Small intestine (tissue), 7 donors: ENCODE measurements around the gene SORCS2. TPM values are rescaled to one million over a fixed set of nuclear protein-coding genes. Genes with fewer than 3 reads are reported as not detected.

Experiments
- DNase-seq, 2 donors: peaks; one replicate each; pipeline versions ENCODE4 v3.0.0 to v3.0.0-alpha.2; 2013
- FAIRE-seq: peaks from 2 replicates; lab custom pipeline; 2012; peaks lifted over from hg19 to GRCh38; lab: Jason Lieb, UNC
- H3K27ac ChIP-seq, 3 donors: one replicate each; pipeline ENCODE4 v1.5.1; 2013; ENCODE audit warnings: low read length in 2 of 3, mild to moderate bottlenecking in 2 of 3, control low read depth in 1 of 3, inconsistent platforms in 1 of 3, low read depth in 1 of 3, moderate library complexity in 1 of 3
- H3K27me3 ChIP-seq, 3 donors: one replicate each; pipeline ENCODE4 v1.6.1; 2013; ENCODE audit warnings: low read length in 3 of 3, inconsistent platforms in 1 of 3; ENCODE audit not compliant: control insufficient read depth in 3 of 3, insufficient read depth in 3 of 3
- H3K36me3 ChIP-seq, 3 donors: one replicate each; pipeline ENCODE4 v1.6.1; 2013; ENCODE audit warnings: low read length in 3 of 3, inconsistent platforms in 1 of 3, low read depth in 1 of 3, mild to moderate bottlenecking in 1 of 3, moderate library complexity in 1 of 3; ENCODE audit not compliant: control insufficient read depth in 3 of 3, insufficient read depth in 2 of 3
- H3K4me1 ChIP-seq, 3 donors: one replicate each; pipeline ENCODE4 v1.6.1; 2013; ENCODE audit warnings: low read length in 2 of 3, inconsistent platforms in 1 of 3, low read depth in 1 of 3, mild to moderate bottlenecking in 1 of 3, moderate library complexity in 1 of 3; ENCODE audit not compliant: control insufficient read depth in 3 of 3, insufficient read depth in 2 of 3
- H3K4me3 ChIP-seq, 3 donors: one replicate each; pipeline ENCODE4 v1.5.1; 2013; ENCODE audit warnings: low read length in 3 of 3, control low read depth in 1 of 3, inconsistent platforms in 1 of 3, low read depth in 1 of 3, mild to moderate bottlenecking in 1 of 3, moderate library complexity in 1 of 3
- H3K9me3 ChIP-seq, 2 donors: one replicate each; pipeline ENCODE4 v1.6.1; 2013; ENCODE audit warnings: low read depth in 1 of 2, low read length in 1 of 2; ENCODE audit not compliant: control insufficient read depth in 2 of 2, insufficient read depth in 1 of 2
- WGBS, 3 donors: extraction: QIAGEN DNeasy Blood & Tissue Kit; methylation state at CpG; one replicate each; pipeline ENCODE4 v1.1.7; 2013; 5-methylcytosine and 5-hydroxymethylcytosine counted together
- polyA plus RNA-seq, 4 donors: library from polyadenylated mRNA; stranded (reverse) in 3 of 4; unstranded in 1 of 4; fragments of 200-250 nt in 3 of 4; fragments of 120-200 nt in 1 of 4; gene quantifications; one replicate each; pipeline versions ENCODE4 v1.2.1 to v1.2.3, GENCODE V29; 2013
- donor health status: healthy with polysubstance abuse.
- donor health status: control.
- donor health status: control.
- donor health status: Bipolar disorder and iron deficiency.
- donor health status: healthy.

Gene SORCS2
- polyA plus RNA-seq, 4 donors: 0.63 to 3.3 (median 2.2) TPM; not detected in 1

GRCh38 chr4:7506572-7506971, 314.2 kb downstream of the SORCS2 start:
- Histone ChIP-seq H3K4me1 (no peaks in the 10 kb centered on the region), H3K9me3 (no peaks in the 10 kb centered on the region), H3K27me3 (peaks cover 0 to 3% (median 0%) of the 10 kb centered on the region in 3 donors), H3K4me3 (no peak overlapping the region), H3K27ac (no peak overlapping the region), H3K36me3 (no peaks in the 10 kb centered on the region)
- WGBS, 3 donors: 81 to 85% (median 85%) methylated on average over 3 of the region's 3 CpGs
- FAIRE-seq (no peak), DNase-seq (no peak)

DNA sequence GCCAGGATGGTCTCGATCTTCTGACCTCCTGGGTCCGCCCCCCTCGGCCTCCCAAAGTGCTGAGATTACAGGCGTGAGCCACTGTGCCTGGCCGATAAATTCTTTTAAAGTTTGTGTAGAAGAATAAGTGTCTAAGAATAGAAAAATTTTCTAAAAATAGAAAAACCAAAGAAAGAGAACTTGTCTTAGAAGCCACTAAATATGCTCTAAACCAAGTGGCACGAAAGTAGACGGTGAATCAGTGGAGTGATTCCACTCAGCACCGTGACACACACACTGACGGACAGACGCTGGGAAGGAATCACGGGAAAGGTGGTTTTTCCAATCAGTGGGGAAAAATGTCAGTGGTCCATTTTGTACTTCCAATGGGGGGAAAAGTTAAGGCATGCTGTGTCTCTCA, 315.0 kb downstream of the SORCS2 start:
- FAIRE-seq (no peak), DNase-seq (no peak)
- H3K4me3 ChIP-seq: no peak overlapping the region
- H3K27ac ChIP-seq: no peak overlapping the region
- peaks cover 0 to 3% (median 0%) of the 10 kb centered on the region in 3 donors for H3K27me3 ChIP-seq
- no peaks in the 10 kb centered on the region for H3K9me3 ChIP-seq
- 68 to 82% (median 78%) methylated on average over 11 of the region's 11 CpGs for WGBS, 3 donors
- no peaks in the 10 kb centered on the region for H3K36me3 ChIP-seq
- no peaks in the 10 kb centered on the region for H3K4me1 ChIP-seq

GRCh38 chr4:7510066-7510465, 317.7 kb downstream of the SORCS2 start:
- DNase-seq (no peak), FAIRE-seq (no peak)
- WGBS, 3 donors: 75 to 82% (median 76%) methylated on average over 24 to 27 of the region's 27 CpGs
- Histone ChIP-seq H3K27me3 (peaks cover 0 to 3% (median 0%) of the 10 kb centered on the region in 3 donors), H3K36me3 (no peaks in the 10 kb centered on the region), H3K9me3 (no peaks in the 10 kb centered on the region), H3K4me1 (no peaks in the 10 kb centered on the region), H3K4me3 (no peak overlapping the region), H3K27ac (no peak overlapping the region)

DNA sequence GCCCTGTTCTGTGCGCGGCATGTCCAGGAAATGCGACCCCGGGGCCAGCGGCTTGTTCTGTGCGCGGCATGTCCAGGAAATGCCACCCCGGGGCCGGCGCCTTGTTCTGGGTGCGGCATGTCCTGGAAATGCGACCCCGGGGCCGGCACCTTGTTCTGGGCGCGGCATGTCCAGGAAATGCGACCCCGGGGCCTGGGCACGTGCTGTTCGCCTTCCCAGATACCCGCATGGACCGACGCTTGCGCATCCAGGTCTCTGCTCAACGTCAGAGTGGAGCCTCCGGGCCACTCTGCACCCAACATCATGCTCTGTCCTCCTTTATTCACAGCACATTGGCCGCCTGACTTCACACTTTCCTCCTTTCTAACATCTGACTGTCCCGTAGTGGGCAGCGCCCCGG, 318.2 kb downstream of the SORCS2 start:
- no peak for DNase-seq
- Histone ChIP-seq H3K27ac (no peak overlapping the region), H3K4me3 (no peak overlapping the region), H3K4me1 (no peaks in the 10 kb centered on the region), H3K9me3 (no peaks in the 10 kb centered on the region), H3K36me3 (no peaks in the 10 kb centered on the region), H3K27me3 (peaks cover 0 to 3% (median 0%) of the 10 kb centered on the region in 3 donors)
- 75 to 77% (median 76%) methylated on average over 30 of the region's 30 CpGs for WGBS, 3 donors
- FAIRE-seq: no peak

- Histone ChIP-seq H3K36me3 (no peaks in the 10 kb centered on the region), H3K4me3 (no peak overlapping the region), H3K27me3 (peaks cover 0 to 3% (median 0%) of the 10 kb centered on the region in 3 donors), H3K27ac (no peak overlapping the region), H3K4me1 (no peaks in the 10 kb centered on the region), H3K9me3 (no peaks in the 10 kb centered on the region)
- FAIRE-seq: no peak
- no peak for DNase-seq
- WGBS, 3 donors: 30 to 53% (median 40%) methylated on average over 7 of the region's 7 CpGs
Observed at GRCh38 chr4:7511525-7511924, 319.2 kb downstream of the SORCS2 start.

- H3K4me1 ChIP-seq: no peaks in the 10 kb centered on the region
- H3K4me3 ChIP-seq: no peak overlapping the region
- 46 to 58% (median 57%) methylated on average over 3 to 5 of the region's 5 CpGs for WGBS, 3 donors
- no peaks in the 10 kb centered on the region for H3K9me3 ChIP-seq
- peaks cover 0 to 6% (median 0%) of the 10 kb centered on the region in 3 donors for H3K27me3 ChIP-seq
- H3K36me3 ChIP-seq: no peaks in the 10 kb centered on the region
- H3K27ac ChIP-seq: no peak overlapping the region
- DNase-seq: no peak
- FAIRE-seq: no peak
Observed at GRCh38 chr4:7512428-7512827, 320.1 kb downstream of the SORCS2 start.

- FAIRE-seq (no peak), DNase-seq (no peak)
- 84 to 89% (median 88%) methylated on average over 9 to 10 of the region's 10 CpGs for WGBS, 3 donors
- Histone ChIP-seq H3K36me3 (no peaks in the 10 kb centered on the region), H3K4me1 (no peaks in the 10 kb centered on the region), H3K27ac (no peak overlapping the region), H3K9me3 (no peaks in the 10 kb centered on the region), H3K27me3 (peaks cover 0 to 9% (median 0%) of the 10 kb centered on the region in 3 donors), H3K4me3 (no peak overlapping the region)
Observed at GRCh38 chr4:7512946-7513345, 320.6 kb downstream of the SORCS2 start.

DNA sequence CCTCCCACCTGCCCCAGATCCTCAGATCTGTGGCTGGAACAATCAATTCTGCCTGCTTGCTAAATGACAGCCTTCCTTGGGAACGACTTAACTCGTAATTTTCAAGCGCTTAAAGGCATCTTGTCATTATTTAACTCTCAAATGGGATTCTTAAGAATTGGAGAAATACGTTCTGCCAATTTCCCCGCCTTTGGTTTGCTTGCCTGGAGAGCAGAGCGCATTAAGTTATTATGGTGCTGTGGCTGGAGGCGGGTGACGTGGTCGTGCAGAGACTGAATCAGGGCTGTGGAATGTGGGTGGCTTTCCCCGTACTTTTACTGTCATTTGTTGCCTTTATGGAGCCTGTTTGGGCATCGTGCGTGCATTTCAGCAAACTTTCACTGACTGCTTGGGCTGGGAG, 321.3 kb downstream of the SORCS2 start:
- Histone ChIP-seq H3K27ac (no peak overlapping the region), H3K4me1 (no peaks in the 10 kb centered on the region), H3K9me3 (no peaks in the 10 kb centered on the region), H3K36me3 (no peaks in the 10 kb centered on the region), H3K27me3 (peaks cover 0 to 9% (median 0%) of the 10 kb centered on the region in 3 donors), H3K4me3 (no peak overlapping the region)
- FAIRE-seq (no peak), DNase-seq (no peak)
- 67 to 75% (median 71%) methylated on average over 12 of the region's 12 CpGs for WGBS, 3 donors

DNA sequence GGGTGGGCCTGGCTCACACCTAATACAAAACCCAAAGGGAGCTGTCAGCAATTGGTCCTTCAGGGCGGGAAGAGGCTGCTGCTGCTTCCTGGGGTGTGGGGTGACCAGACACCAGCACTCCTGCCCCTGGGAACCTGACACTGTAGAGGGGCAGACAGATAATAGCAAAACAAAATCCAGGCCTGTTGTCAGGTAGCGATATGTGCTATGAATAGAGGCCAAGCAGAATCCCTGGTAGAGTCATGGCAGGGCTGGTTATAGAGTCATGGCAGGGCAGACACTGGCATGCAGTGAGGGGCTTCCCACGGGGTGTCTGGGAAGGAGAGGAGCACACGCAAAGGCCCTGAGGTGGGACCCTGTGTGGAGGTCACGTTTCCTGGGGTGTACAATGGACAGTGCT, 321.9 kb downstream of the SORCS2 start:
- H3K4me1 ChIP-seq: no peaks in the 10 kb centered on the region
- no peak overlapping the region for H3K4me3 ChIP-seq
- FAIRE-seq (no peak), DNase-seq (no peak)
- no peak overlapping the region for H3K27ac ChIP-seq
- H3K27me3 ChIP-seq: peaks cover 0 to 9% (median 0%) of the 10 kb centered on the region in 3 donors
- 69 to 85% (median 76%) methylated on average over 5 of the region's 5 CpGs for WGBS, 3 donors
- no peaks in the 10 kb centered on the region for H3K36me3 ChIP-seq
- H3K9me3 ChIP-seq: no peaks in the 10 kb centered on the region
